ENCODE data around the gene TRIM9. TPM values are rescaled to one million over a fixed set of nuclear protein-coding genes. Genes with fewer than 3 reads are reported as not detected.

TRIM9 gene
- total RNA-seq, 1 donor from 2014 or later: 1.3 TPM

DNA sequence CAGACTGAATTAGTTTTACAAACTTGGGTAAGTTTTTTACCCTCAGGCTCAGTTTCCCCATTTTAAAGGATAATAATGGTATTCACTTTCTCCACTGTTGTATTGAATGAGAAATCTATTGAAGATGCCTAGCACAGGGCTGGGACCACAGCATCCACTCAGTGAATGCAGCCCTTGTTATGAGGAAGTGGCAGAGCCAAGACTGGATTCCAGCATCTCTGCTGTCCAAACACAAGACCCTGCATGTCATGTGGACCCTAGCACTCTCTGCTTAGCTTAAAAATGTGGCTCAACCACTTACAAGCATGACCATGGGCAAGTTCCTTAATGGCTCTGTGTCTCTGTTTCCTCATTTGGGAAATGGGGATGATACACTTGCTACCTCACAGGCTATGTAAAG lies 24.1 kb upstream of the TRIM9 start:
- Mint-ChIP-seq H3K27ac (no peak overlapping the region), H3K27me3 (ENCODE audit: insufficient read depth, low read depth) (peaks cover 4% of the 10 kb centered on the region)
- H3K9ac ChIP-seq: no peak overlapping the region

DNA sequence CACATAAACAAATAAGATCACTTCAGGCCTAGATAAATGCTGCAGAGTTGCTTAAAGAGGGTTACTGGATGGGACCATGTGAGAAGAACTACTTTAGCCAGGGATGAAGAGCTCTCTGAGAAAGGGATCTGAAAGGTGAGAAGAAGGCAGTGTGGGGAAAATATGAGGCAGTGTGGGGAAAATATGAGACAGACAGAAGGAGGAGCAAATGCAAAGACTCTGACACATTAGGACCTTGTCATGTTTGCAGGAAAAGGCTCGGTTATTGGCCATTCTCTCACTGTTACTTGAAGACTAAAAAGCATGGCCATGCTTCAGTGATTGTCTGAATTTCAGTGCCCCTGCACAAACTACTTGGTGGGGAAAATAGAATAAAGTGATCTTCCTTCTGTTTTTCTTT lies 22.7 kb upstream of the TRIM9 start:
- Histone ChIP-seq H3K4me3 (no peak overlapping the region), H3K4me2 (no peak overlapping the region)

More for the DNA sequence above, 24.1 kb upstream of the TRIM9 start:
- Histone ChIP-seq H3K27me3 (no peaks in the 10 kb centered on the region), H3K4me2 (no peak overlapping the region), H2AFZ (replicated peaks) (no peak overlapping the region), H3K79me2 (ENCODE audit: low read depth) (no peaks in the 10 kb centered on the region), H3K9me3 (ENCODE audit: low read depth) (no peaks in the 10 kb centered on the region), H3K4me3 (no peak overlapping the region), H3F3A (ENCODE audit: low read depth) (no peaks in the 10 kb centered on the region), H3K27ac (no peak overlapping the region), H3K36me3 (no peaks in the 10 kb centered on the region), H3K4me1 (peaks cover 15% of the 10 kb centered on the region), H4K20me1 (ENCODE audit: low read depth) (no peaks in the 10 kb centered on the region)
- no peak for DNase-seq (ENCODE audit: low spot score)
- H3K9me3 Mint-ChIP-seq: no peaks in the 10 kb centered on the region
- no peak overlapping the region for H3K4me3 Mint-ChIP-seq
- H3K4me1 Mint-ChIP-seq: peaks cover 3% of the 10 kb centered on the region
- no peak for TF ChIP-seq EZH2 (IDR thresholded peaks at IDR 0.05)
- no peaks in the 10 kb centered on the region for H3K36me3 Mint-ChIP-seq

DNA sequence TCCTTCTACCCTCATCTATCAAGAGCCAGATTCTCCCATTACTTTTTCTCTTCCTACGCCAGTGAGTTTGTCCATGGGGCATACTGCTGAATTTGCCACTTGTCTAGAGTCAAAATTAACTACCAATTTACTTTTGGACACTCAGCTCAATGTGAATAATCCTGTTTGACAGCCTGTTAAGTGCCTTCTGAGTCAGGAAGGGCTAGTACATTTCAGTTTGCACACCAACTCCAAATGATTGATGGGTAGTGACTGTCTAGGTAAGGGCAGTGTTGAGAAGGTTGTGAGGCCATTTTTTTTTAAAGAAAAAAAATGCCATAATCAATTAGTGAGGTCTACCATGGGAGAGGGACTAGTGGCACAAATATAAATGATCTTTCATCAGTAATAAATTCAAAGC lies 21.8 kb upstream of the TRIM9 start:
- Histone ChIP-seq H3K79me2 (ENCODE audit: low read depth) (no peaks in the 10 kb centered on the region), H3K4me3 (no peak overlapping the region), H2AFZ (replicated peaks) (no peak overlapping the region), H3F3A (ENCODE audit: low read depth) (no peaks in the 10 kb centered on the region), H3K27me3 (no peaks in the 10 kb centered on the region), H3K27ac (no peak overlapping the region), H4K20me1 (ENCODE audit: low read depth) (no peaks in the 10 kb centered on the region), H3K9me3 (ENCODE audit: low read depth) (no peaks in the 10 kb centered on the region), H3K36me3 (no peaks in the 10 kb centered on the region), H3K9ac (no peak overlapping the region), H3K4me2 (no peak overlapping the region), H3K4me1 (peaks cover 4% of the 10 kb centered on the region)
- Mint-ChIP-seq H3K27ac (no peak overlapping the region), H3K4me1 (peaks cover 3% of the 10 kb centered on the region), H3K36me3 (no peaks in the 10 kb centered on the region), H3K4me3 (no peak overlapping the region), H3K9me3 (no peaks in the 10 kb centered on the region), H3K27me3 (ENCODE audit: insufficient read depth, low read depth) (peaks cover 4% of the 10 kb centered on the region)
- TF ChIP-seq, protein P1, sequence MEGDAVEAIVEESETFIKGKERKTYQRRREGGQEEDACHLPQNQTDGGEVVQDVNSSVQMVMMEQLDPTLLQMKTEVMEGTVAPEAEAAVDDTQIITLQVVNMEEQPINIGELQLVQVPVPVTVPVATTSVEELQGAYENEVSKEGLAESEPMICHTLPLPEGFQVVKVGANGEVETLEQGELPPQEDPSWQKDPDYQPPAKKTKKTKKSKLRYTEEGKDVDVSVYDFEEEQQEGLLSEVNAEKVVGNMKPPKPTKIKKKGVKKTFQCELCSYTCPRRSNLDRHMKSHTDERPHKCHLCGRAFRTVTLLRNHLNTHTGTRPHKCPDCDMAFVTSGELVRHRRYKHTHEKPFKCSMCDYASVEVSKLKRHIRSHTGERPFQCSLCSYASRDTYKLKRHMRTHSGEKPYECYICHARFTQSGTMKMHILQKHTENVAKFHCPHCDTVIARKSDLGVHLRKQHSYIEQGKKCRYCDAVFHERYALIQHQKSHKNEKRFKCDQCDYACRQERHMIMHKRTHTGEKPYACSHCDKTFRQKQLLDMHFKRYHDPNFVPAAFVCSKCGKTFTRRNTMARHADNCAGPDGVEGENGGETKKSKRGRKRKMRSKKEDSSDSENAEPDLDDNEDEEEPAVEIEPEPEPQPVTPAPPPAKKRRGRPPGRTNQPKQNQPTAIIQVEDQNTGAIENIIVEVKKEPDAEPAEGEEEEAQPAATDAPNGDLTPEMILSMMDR (IDR thresholded peaks at IDR 0.05): no peak
- no peak for TF ChIP-seq EZH2phosphoT487 (IDR thresholded peaks at IDR 0.05)
- TF ChIP-seq EZH2 (IDR thresholded peaks at IDR 0.05): no peak
- no peak for DNase-seq (ENCODE audit: low spot score)

More for the DNA sequence above, 22.7 kb upstream of the TRIM9 start:
- Mint-ChIP-seq H3K4me1 (peaks cover 3% of the 10 kb centered on the region), H3K9me3 (no peaks in the 10 kb centered on the region), H3K27me3 (ENCODE audit: insufficient read depth, low read depth) (peaks cover 4% of the 10 kb centered on the region), H3K27ac (no peak overlapping the region), H3K36me3 (no peaks in the 10 kb centered on the region), H3K4me3 (no peak overlapping the region)
- Histone ChIP-seq H3K4me1 (peaks cover 13% of the 10 kb centered on the region), H3K9ac (no peak overlapping the region), H4K20me1 (ENCODE audit: low read depth) (no peaks in the 10 kb centered on the region), H3F3A (ENCODE audit: low read depth) (no peaks in the 10 kb centered on the region), H2AFZ (replicated peaks) (no peak overlapping the region), H3K79me2 (ENCODE audit: low read depth) (no peaks in the 10 kb centered on the region), H3K36me3 (no peaks in the 10 kb centered on the region), H3K27me3 (no peaks in the 10 kb centered on the region), H3K27ac (no peak overlapping the region), H3K9me3 (ENCODE audit: low read depth) (no peaks in the 10 kb centered on the region)
- TF ChIP-seq EZH2 (IDR thresholded peaks at IDR 0.05): no peak
- TF ChIP-seq EZH2phosphoT487 (IDR thresholded peaks at IDR 0.05): no peak
- TF ChIP-seq, protein P1 (IDR thresholded peaks at IDR 0.05): no peak
- no peak for DNase-seq (ENCODE audit: low spot score)

DNA sequence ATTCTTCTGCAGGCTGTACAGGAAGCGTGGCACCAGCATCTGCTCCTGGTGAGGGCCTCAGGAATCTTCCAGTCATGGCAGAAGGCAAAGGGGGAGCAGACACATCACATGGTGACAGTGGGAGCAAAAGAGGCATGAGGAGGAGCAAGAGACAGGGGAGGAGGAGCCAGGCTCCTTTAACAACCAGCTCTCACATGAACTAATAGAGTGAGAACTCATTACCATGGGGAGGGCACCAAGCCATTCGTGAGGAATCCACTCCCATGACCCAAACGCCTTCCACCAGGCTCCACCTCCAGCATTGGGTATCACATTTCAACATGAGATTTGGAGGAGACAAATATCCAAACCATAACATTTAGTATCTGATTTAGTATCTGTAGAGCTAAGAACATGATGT lies 14.7 kb upstream of the TRIM9 start:
- Mint-ChIP-seq H3K36me3 (no peaks in the 10 kb centered on the region), H3K27ac (no peak overlapping the region), H3K27me3 (ENCODE audit: insufficient read depth, low read depth) (peaks cover 2% of the 10 kb centered on the region), H3K4me1 (no peaks in the 10 kb centered on the region), H3K9me3 (peaks cover 4% of the 10 kb centered on the region), H3K4me3 (no peak overlapping the region)
- Histone ChIP-seq H3K4me3 (no peak overlapping the region), H3K4me1 (no peaks in the 10 kb centered on the region), H4K20me1 (ENCODE audit: low read depth) (no peaks in the 10 kb centered on the region), H3K9me3 (ENCODE audit: low read depth) (no peaks in the 10 kb centered on the region), H3K79me2 (ENCODE audit: low read depth) (no peaks in the 10 kb centered on the region), H2AFZ (replicated peaks) (no peak overlapping the region), H3K4me2 (no peak overlapping the region), H3K27me3 (no peaks in the 10 kb centered on the region), H3K27ac (no peak overlapping the region), H3K9ac (no peak overlapping the region), H3F3A (ENCODE audit: low read depth) (no peaks in the 10 kb centered on the region), H3K36me3 (no peaks in the 10 kb centered on the region)
- DNase-seq (ENCODE audit: low spot score): no peak
- TF ChIP-seq EZH2phosphoT487 (IDR thresholded peaks at IDR 0.05) (no peak), EZH2 (IDR thresholded peaks at IDR 0.05) (no peak)
- TF ChIP-seq, protein P1 (IDR thresholded peaks at IDR 0.05): no peak

Measured in neural progenitor cell (in vitro differentiated cells).